NCI-H2029 treated with DMSO at 0.1 percent for 48 hours (cell line): ENCODE results near the gene PRKG1.

Experiments used
- DNase-seq: peaks from one replicate; lab custom pipeline; 2025; lab: John Stamatoyannopoulos, UW

Gene PRKG1

GRCh38 chr10:51932530-51932929 is 858.2 kb downstream of the PRKG1 start:
- no peak for DNase-seq

DNA sequence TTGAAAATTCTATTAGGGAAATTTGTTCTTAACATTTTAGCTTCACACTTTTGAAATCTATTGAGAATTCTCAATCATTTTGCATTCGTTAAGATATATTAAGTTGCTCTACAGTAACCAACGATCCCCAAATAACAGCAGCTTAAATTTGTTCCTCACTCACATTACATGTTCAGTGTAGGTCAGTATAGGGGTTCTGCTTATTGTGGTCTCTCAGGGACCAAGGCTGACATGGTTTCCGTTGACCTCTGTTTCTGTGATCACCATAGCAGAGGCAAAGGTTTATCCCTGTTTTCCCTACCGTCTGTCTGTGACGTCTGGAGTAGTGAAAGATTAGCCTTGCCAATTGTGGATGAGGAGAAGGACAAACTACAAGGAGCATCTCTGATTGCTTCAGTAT is 860.1 kb downstream of the PRKG1 start:
- no peak for DNase-seq

GRCh38 chr10:51935341-51935740 is 861.1 kb downstream of the PRKG1 start:
- DNase-seq = no peak

GRCh38 chr10:51937308-51938140 is 863.2 kb downstream of the PRKG1 start:
- DNase-seq = no peak

DNA sequence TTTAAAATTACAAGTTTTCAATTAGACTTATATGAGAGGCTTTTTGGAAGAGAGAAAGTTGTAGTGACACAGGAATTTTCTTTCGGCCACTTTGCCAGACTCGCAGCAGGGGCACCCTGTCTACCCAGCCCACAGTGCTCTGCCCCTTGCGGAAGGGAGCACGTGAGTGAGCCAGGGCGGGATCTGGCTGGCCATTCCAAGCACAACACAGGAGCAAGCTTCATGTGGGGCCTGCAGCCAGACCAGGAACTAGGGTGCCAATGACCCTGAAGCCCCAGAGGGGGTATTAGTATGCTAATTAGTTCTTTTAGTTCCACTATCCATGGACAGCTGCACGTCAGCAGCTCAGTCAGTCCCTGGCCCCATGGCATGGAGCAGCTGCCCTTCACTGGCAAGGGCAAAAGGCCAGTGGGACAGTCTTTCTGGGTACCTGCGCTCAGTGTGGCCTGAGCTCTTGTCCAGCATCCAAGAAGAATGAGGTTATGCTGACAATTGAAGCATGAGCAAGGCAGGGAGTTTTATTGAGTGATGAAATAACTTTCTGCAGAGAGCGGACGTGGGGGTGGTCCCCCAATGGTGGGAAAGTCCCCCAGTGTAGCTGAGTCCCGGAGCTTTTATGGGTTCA is 876.2 kb downstream of the PRKG1 start:
- no peak for DNase-seq

- DNase-seq = no peak
Observed at GRCh38 chr10:51950996-51951555, 876.8 kb downstream of the PRKG1 start.

GRCh38 chr10:51951601-51952000 is 877.3 kb downstream of the PRKG1 start:
- DNase-seq = no peak

GRCh38 chr10:51952056-51952455 is 877.8 kb downstream of the PRKG1 start:
- no peak for DNase-seq

GRCh38 chr10:51955696-51956095 is 881.4 kb downstream of the PRKG1 start:
- DNase-seq = no peak

- no peak for DNase-seq
Observed at GRCh38 chr10:51956822-51957221, 882.5 kb downstream of the PRKG1 start.

DNA sequence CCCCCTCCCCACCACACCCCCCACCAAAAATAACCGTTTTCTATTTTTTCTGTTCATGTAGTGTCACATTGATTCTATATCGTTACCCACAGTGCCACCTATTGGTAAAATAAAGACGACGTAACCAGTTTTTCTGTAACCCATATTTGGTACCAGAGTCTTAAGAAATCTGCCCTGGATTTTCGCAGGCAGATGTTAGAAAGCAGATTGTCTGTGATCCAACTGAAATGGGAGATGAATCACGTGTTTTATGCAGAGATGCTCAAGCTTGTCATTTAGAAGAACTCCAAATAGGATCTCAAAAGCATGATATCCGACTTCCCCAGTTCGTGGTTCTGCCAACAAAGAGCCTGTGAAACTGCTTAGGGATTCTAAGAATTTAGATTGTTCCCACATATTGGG is 886.2 kb downstream of the PRKG1 start:
- DNase-seq = no peak

- no peak for DNase-seq
Observed at GRCh38 chr10:51961401-51961800, 887.1 kb downstream of the PRKG1 start.

- no peak for DNase-seq
Observed at GRCh38 chr10:51964630-51965029, 890.3 kb downstream of the PRKG1 start.

DNA sequence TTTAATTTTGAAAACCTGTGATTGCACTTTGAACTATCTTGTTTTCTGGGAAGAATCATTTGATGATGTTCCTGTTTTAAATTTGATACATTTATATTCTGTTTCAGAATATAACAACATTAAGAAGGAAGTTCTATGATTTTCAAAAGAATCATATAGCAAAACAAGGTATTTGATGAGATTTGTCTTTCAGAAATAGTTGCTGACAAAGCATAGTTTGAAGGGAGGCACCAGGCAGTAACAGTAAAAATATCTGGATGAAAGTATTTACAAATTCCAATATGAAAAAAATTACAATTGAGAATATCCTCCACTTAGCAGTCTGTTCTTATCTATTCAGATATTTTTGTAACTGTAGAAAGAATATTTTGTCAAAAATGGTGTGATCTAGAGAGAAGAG is 891.2 kb downstream of the PRKG1 start:
- DNase-seq = no peak

DNA sequence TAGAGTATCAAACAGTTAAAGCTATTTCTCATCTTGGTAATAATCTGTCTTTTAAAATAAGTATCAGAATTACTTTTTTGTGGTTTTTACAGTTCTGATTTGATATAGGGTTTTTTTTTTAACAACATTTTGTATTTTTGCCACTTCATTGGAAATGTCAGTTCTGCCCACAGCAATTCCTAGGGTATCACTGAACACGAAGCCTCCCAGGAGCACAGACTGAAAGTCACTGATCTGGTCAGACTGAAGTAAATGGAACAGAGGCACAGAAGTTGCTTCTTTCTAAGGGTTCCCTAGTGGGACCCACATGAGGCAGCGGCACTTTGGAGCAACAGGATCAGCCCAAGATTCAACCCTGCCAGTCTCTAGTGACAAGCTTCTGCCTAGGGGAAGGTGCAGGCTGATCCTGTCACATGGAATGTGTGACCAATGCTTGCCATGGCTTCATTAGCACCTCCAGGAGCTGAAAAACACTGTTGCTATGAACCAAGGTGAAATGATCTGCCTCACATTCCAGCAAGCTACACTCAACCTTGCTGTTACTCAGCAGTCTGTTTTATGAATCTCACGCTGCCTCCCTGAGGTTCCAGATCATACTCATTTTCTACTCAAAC is 898.6 kb downstream of the PRKG1 start:
- DNase-seq = no peak

DNA sequence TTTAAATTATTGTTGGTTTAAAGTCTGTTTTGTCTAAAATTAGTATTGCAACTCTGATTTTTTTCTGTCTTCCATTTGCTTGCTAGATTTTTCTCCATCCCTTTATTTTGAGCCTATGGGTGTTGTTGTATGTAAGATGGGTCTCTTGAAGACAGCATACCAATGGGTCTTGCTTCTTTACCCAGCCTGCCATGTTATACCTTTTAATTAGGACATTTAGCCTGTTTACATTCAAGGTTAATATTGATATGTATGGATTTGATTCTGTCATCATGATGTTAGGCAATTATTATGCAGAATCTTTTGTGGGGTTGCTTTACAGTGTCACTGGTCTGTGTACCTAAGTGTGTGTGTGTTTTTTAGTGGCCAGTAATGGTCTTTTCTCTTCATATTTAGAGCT is 906.5 kb downstream of the PRKG1 start:
- no peak for DNase-seq

DNA sequence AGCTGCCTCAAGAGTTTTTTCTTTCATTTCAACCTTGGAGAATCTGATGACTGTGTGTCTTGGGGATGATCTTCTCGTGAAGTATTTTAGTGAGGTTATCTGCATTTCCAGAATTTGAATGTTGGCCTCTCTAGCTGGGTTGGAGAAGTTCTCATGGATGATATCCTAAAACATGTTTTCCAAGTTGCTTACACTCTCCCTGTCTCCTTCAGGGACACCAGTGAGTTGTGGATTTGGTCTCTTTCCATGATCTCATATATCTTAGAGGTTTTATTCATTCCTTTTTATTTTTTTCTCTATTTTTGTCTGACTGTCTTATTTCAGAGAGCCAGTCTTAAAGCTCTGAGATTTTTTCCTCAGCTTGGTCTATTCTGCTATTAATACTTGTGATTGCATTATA is 907.4 kb downstream of the PRKG1 start:
- no peak for DNase-seq

- no peak for DNase-seq
Observed at GRCh38 chr10:51983481-51983880, 909.2 kb downstream of the PRKG1 start.

DNA sequence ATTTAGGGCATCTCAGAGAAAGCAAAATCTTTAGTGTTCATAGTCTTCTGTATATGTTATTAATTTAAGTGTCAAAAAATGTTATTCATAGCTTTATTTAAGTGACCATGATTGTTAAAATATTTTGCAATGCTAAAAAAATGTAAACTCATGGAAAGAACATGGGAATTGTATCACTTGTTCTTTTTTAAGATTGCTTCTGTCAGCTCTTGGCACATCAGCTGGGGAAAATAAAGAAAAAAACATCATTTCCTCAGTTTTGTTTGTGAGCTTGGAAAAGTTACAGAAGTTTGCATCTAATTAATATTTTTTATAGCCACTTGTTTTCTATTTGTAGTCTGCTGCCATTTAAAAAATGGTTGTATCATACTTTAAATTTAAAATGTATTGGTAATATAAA is 911.0 kb downstream of the PRKG1 start:
- no peak for DNase-seq

DNA sequence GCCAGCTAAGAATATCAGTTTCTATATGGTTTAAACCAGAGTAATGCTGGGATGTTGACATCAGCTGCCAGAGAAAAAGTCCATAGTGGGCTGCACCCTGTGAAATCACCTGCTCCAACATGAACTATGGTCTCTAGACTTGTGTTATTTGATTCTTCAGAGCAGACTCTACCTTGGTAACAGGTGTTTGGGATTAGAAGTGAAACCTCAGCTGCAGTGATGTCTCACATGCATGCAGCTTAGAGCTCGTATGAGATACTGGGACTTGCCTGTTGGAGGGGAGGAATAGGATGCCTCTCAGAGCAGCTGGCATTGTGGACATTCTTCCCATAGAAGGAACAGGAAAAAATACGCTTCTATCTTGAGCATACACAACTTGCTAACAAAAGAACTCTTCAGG is 912.2 kb downstream of the PRKG1 start:
- no peak for DNase-seq

DNA sequence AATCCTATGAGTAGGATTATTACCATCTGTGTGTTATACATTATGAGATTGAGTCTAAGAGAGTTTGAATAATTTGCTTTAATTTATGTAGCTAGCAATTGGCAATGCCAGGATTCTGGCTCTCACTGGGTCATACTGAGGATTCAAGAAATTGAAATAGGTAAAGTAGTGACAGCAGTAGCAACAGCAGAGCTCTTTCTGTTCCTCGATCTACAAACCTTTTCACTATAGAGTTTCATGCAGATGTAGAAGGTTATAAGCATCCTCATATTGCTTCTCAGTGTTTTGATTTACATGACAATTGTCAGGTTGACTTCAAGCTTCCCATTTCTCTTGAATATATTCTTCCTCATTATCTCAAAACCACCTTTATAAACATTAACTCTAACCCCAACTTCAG is 919.2 kb downstream of the PRKG1 start:
- DNase-seq = no peak

DNA sequence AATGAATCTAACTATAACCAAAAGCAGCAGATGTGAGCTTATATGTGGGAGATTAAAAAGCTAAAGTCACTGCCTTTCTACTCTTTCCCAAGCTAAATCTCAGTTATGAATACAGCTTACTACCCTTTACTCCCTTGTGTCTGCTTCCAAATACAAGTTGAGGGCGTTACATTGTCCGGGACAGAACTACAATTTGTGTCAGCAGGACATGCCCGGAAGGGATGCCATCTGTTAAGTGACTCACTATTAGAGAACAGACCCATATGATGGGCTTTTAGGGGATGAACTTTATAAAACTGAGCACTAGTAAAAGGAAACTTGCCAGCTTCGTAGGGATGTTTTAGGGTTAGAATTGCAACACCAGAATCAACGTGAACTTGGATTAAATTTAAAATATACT is 924.8 kb downstream of the PRKG1 start:
- DNase-seq = no peak

DNA sequence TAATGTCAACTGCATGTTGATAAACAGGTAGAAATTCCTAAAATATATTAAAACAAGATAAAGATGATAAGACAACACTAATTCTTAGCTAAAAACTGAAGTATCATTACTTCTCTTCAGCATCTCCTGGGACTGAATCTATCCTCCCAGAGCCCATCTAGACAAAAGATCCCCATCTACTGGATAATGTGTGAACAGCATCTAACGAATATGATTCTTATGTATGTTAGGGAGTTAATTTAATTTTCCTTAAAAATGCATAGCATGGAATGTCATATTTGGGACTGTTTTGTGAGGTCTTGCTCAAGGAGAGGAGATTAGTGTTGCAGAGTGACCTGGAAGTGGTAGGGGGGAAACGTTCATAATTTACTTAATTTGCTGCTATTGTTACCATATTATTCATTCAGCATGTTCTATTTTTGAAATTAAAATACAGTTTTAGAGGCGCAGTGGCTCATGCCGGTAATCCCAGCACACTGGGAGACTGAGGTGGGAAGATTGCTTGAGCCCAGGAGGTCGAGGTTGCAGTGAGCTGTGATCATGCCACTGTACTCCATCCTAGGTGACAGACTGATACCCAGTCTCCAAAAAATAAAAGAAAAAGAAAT is 930.2 kb downstream of the PRKG1 start:
- DNase-seq = no peak
